Type B pancreatic cell (in vitro differentiated cells): ENCODE results near the gene DNAJC21. TPM values are rescaled to one million over a fixed set of nuclear protein-coding genes. Genes with fewer than 3 reads are reported as not detected.

Experiments used
- DNase-seq: peaks from one replicate; pipeline ENCODE4 v3.0.0; 2021; ENCODE audit warnings: mixed read lengths; ENCODE audit not compliant: unreplicated experiment; ENCODE audit errors: extremely low spot score
- H3K27ac Mint-ChIP-seq: 2 replicates; pipeline ENCODE4 v1.8.0; 2021; ENCODE audit warnings: mild to moderate bottlenecking, mixed read lengths
- H3K27me3 Mint-ChIP-seq: 2 replicates; pipeline ENCODE4 v1.8.0; 2021; ENCODE audit warnings: mixed read lengths
- H3K36me3 Mint-ChIP-seq: 2 replicates; pipeline ENCODE4 v1.8.0; 2021; ENCODE audit warnings: mixed read lengths
- H3K4me1 Mint-ChIP-seq: one replicate; pipeline ENCODE4 v1.8.0; 2021; ENCODE audit warnings: mixed read lengths; ENCODE audit not compliant: unreplicated experiment
- H3K4me3 Mint-ChIP-seq: 2 replicates; pipeline ENCODE4 v1.8.0; 2021; ENCODE audit warnings: mild to moderate bottlenecking, mixed read lengths
- H3K9me3 Mint-ChIP-seq: 2 replicates; pipeline ENCODE4 v1.8.0; 2021; ENCODE audit warnings: mixed read lengths
- CTCF ChIP-seq: fragments of 200-600 bp; sonication (generic); conservative IDR thresholded peaks from 2 replicates; pipeline ENCODE4 v1.5.0; 2021; ENCODE audit warnings: antibody characterized with exemption, mild to moderate bottlenecking
- total RNA-seq: library from RNA; stranded (reverse); gene quantifications from 2 replicates; pipeline ENCODE4 v1.2.1, GENCODE V29; 2021; ENCODE audit warnings: low replicate concordance

The DNAJC21 gene
- total RNA-seq, 1 donor from 2014 or later, result 46.6 TPM

- Mint-ChIP-seq H3K27ac (no peak overlapping the region), H3K4me3 (no peak overlapping the region), H3K4me1 (no peaks in the 10 kb centered on the region), H3K27me3 (no peaks in the 10 kb centered on the region), H3K9me3 (peaks cover 4% of the 10 kb centered on the region), H3K36me3 (no peaks in the 10 kb centered on the region)
- TF ChIP-seq CTCF, result no peak
- DNase-seq, result no peak
Observed at GRCh38 chr5:34978681-34979080, 49.3 kb downstream of the DNAJC21 start.

GRCh38 chr5:34982823-34983222 lies 53.5 kb downstream of the DNAJC21 start:
- H3K4me3 Mint-ChIP-seq, result no peak overlapping the region
- H3K9me3 Mint-ChIP-seq, result peaks cover 10% of the 10 kb centered on the region
- TF ChIP-seq CTCF, result no peak
- no peak for DNase-seq
- no peak overlapping the region for H3K27ac Mint-ChIP-seq
- no peaks in the 10 kb centered on the region for H3K27me3 Mint-ChIP-seq
- no peaks in the 10 kb centered on the region for H3K36me3 Mint-ChIP-seq
- no peaks in the 10 kb centered on the region for H3K4me1 Mint-ChIP-seq

- no peaks in the 10 kb centered on the region for H3K4me1 Mint-ChIP-seq
- DNase-seq, result no peak
- H3K27me3 Mint-ChIP-seq, result no peaks in the 10 kb centered on the region
- peaks cover 13% of the 10 kb centered on the region for H3K9me3 Mint-ChIP-seq
- no peak for TF ChIP-seq CTCF
- no peak overlapping the region for H3K27ac Mint-ChIP-seq
- H3K4me3 Mint-ChIP-seq, result no peak overlapping the region
- H3K36me3 Mint-ChIP-seq, result no peaks in the 10 kb centered on the region
Observed at GRCh38 chr5:34986965-34987364, 57.6 kb downstream of the DNAJC21 start.

- Mint-ChIP-seq H3K4me1 (no peaks in the 10 kb centered on the region), H3K4me3 (no peak overlapping the region), H3K36me3 (no peaks in the 10 kb centered on the region), H3K9me3 (peaks cover 12% of the 10 kb centered on the region), H3K27ac (no peak overlapping the region), H3K27me3 (peaks cover 7% of the 10 kb centered on the region)
- DNase-seq, result no peak
- TF ChIP-seq CTCF, result no peak
Observed at GRCh38 chr5:34991486-34992238, 62.3 kb downstream of the DNAJC21 start.

- TF ChIP-seq CTCF, result no peak
- DNase-seq, result no peak
- H3K9me3 Mint-ChIP-seq, result peaks cover 7% of the 10 kb centered on the region
- H3K27ac Mint-ChIP-seq, result no peak overlapping the region
- no peak overlapping the region for H3K4me3 Mint-ChIP-seq
- H3K4me1 Mint-ChIP-seq, result no peaks in the 10 kb centered on the region
- H3K27me3 Mint-ChIP-seq, result peaks cover 7% of the 10 kb centered on the region
- no peaks in the 10 kb centered on the region for H3K36me3 Mint-ChIP-seq
Observed at GRCh38 chr5:34993951-34994350, 64.6 kb downstream of the DNAJC21 start.
